NOMO-1 treated with dmso at 0.1 percent for 144 hours (cell line): Measurements from ENCODE around the gene CDHR4.
"Not testable (repeated sequence)": the region's sequence is repeated elsewhere in the genome, so short reads cannot be mapped to it uniquely, and the experiment has no call there.

Source experiments
- DNase-seq: peaks from one replicate; lab custom pipeline; 2025; ENCODE audit not compliant: unreplicated experiment; lab: John Stamatoyannopoulos, UW

The CDHR4 gene, protein sequence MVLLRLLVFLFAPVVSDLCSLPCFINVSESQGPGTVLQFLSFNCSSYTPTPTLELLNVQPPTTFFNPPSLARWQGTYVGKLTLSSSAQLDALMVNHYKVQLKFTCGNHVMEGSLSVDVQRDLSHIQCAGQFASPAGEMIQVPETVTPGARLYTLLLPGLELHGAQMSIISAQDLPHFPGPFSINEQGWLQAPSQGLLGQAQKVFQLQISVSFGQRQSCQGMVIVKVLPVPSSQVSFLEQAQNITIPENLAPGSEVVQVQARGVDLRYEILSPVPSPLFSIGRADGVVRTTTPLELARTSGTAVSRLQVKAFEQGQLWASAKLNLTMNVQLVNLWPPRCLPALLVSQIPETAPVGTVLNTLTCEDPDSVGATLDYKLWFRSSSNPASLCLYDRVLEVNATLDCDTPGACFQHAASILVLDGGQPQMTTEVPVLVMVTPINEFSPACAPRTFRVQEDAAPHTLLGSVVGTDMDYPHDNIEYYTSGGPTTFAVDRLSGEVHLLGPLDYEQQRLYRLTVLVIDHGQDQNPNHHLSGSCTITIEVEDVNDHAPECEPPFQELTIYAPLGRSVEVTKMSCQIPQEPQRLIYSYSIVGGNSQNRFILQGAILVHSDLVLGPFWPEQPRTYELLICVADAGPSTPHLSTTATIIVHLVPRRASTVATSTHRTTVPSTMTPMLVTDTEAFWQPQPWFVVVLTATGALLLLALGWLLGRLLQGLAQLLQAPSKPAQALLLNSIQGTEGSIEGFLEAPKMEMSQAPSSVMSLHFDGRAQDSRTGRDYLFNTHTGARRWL

DNA sequence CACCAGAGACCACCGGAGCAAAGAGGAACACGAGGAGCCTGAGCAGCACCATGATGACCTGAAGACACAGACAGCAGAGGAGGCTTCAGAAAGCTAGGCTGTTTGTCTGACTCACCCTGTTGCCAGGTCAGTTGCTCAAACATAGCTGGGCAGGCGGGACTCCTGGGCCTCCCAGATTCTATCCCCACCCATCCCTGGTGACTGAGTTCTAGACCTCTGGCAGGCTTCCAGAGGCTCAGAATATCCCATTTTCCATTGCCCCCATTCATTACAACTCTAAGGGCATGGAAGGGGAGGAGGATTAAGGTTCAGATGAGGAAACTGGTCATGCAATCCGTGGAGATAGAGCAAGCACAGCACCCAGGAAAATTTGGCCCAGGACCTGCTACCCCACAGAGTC is at the start of gene CDHR4:
Gene CDHR4 (minus strand): TSS at position 113 of the 400 bp plus-strand sequence. CDS start 61 bp downstream, at position 52.
- no peak for DNase-seq

DNA sequence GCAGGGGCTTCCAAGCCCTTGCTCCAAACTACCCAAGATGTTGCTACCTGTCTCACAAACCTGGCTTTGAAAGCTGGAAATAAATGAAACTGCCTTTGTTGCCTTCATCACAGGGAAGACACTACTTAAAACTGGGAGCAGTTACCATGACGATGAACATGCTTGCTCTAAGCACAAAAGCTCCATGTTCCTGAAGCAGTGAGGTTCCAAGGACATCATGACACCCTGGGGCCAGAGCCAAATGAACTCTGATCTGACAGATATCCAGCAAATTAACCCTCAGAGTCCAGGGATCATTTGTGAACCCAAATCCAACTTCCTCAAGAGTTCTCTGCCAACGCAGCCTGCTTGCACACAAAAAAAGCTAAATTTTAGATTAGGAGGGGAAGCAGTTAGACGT is 46.0 kb upstream of the CDHR4 start:
- DNase-seq, result no peak

DNA sequence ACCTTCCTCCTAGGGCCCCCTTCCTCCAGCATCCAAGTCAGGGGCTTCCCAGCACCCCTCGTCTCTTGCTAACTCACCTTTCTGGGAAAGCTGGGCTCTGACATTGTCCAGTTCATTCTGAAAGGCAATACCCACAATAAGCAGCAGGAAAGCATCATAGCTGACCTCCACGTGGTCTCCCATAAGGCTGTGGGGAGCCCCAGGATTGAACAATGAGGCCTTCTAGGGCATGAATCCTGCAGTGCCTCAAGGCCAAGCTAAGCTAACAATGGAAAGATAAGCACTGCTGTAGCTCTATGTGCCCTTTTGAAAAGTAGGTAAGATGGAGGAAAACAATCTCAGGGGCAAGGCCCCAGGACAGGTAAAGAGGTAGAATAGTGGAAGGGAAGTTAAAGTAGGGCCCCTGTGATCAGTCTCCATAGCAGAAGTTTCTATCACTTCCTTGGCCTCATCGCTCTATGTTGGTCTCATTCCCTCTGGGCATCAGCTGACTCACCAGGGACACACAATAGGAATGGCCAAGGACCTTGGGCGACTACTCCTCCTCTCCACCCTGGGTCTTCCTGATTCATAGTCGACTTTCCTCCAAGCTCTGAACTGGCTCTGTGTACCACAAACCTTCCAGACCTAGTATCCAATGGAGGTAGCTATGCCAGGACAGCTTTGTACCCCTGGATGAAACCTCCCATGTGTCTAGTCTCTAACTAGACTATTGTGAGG is 45.0 kb upstream of the CDHR4 start:
- DNase-seq, result no peak

DNA sequence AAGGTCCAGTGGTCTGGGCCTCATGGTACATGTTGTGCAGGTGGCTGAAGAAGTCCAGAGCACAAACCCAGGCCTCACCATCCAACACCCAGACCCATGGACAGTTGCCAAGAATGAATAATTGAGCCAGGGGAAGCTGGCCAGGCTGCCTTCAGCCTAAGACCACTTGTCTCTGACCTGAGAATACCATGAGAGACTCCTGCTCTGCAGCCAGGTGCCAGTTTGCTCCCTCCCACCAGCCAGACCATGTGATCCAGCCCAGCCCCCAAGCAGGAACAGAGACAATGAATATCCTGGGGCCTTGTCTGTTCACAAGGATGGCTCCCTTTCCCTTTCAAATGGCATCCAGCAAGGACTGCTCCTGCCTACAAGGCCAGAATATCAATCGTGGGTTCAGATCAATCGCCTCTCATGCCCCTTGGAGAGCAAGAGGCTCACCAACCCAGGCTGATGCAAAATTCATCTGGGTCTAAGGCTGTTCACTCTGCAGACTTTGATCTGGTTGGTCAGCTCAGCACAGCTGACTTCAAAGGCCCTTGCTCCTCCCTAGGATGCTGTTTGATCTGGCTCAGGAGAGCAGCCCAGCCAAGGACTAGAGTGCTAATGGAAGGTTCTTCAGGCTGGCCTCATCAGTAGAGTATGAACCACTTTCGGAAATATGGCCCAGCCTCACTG is 43.3 kb upstream of the CDHR4 start:
- DNase-seq, result no peak

DNA sequence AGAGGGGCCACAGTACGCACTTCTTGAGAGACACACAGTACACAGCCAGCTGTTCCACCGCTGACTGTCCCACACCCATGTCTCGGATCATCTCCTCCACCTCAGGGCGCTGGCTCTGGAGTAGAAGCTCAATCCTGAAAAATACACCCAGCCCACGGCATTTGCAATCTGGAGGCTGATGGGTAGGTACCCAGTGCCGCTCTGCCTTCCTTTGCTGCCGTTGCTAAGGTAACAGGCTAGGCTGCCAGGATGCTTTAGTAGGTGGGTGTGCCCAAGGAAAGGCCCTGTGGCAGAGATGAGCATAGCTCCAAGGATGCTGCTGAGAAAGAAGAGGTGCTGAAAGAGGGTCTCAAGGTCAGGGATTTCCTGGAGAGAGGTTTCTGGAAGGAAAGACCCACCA is 42.1 kb upstream of the CDHR4 start:
- DNase-seq, result no peak

DNA sequence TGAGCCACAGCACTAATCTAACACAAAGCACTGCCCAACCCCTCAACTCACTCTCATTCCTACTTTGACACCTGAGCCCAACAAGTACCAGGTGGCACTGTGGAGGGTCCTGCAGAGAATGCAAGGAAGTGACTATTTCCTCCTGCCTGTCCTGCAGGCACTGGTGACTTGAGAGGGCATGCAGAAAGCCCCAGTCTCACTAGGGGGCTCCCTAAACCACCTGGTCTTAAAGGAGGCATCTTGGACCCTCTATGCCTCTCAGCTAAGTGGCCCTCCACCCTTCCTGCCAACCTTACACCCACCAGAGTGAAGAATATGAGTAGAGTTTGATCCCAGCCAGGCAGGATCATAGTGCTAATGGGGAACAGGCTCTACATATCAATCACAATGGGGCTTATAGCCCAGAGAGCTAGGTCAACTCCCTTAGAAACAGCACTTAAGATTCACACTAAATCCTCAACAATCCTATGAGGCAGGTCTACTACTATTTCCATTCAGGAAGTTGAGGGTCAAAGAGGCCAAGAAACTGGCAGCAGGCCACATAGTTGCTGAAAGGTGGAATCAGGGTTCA is 41.5 kb upstream of the CDHR4 start:
- DNase-seq, result no peak

DNA sequence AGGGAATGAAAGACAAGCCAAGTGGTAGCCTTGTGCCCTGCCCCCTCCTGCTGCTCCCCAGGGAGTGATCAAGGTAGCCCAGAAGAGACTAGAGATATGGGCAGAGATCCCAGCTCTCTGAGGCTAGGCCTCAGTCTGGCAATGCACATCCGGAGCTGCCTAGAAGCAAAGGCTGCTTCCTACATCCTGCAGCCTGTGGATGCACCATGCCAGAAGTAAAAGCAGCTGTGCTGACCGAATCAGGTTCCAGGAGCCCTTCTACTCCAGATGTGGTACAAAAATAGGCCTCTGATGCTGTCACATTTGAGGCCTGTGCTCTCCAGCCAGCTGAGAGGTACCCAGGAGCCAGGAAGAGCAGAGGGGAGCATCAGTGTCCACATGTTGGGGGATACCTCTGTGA is 40.7 kb upstream of the CDHR4 start:
- no peak for DNase-seq

DNA sequence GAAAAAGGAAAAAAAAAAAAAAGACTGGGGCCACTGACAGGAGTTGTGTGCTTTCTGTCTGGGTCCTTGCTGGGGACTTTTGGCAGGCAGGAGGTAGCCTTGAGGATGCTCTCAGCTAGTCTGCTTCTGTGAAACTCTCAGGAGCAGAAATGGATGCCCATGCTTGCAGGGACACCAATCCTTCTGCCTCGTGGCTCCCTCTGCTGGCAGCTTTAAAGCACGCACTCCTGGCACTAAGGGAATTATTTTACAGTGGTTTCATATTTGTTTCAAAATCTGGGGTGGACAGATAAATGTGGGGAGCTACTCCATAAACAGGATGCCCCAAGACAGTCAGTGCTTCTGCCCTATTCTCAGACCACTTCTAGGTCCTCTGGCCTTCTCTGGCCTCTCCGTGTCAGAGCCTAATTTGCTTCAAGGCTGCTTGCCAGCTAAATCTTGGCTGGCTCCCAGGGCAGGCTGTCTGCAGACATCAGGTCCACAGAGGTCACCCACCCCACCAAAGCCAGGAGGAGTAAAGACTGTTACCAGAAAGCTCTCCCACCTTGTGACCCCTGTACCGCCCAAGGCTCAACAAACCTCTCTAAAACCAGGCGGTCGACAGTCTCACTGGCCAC is 39.6 kb upstream of the CDHR4 start:
- DNase-seq, result peak; percentile 61

DNA sequence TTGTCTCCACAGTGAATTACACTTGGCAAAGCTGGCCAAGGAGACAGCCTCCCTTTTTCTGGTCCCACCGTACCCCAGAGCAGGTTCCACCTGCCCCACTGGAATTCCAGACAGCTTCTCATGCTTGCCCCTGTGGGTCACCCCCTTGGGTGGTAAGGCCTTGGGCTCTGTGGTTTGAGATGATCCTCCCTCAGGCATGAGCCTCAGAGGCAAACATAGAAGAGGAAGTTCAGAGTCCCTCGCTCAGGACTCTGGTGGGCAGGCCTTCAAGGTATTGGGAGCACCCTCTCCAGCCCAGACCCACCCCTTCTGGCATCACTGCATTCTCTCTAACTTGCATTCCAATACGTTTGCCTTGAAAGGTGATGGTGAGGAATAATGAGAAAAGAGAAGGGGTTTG is 31.7 kb upstream of the CDHR4 start:
- DNase-seq, result no peak

DNA sequence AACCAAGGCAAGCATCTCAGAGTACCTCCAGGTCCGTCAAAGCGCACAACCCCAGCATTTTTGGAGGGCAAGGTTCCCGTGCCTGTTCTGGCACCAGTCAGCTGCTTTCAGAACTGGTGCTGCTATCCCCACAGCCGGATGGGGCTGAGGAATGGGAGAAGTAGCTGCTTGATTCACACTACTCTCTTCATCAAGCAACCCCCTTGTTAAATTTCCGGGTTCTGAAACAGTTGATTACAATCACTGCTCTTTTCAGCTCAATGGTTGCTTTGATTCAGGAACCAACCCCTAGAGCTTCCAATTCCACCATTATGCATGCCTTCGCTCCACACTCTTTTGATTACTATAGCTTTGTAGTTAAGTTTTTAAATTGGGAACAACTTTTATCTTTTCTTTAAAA is 26.3 kb upstream of the CDHR4 start:
- no peak for DNase-seq

DNA sequence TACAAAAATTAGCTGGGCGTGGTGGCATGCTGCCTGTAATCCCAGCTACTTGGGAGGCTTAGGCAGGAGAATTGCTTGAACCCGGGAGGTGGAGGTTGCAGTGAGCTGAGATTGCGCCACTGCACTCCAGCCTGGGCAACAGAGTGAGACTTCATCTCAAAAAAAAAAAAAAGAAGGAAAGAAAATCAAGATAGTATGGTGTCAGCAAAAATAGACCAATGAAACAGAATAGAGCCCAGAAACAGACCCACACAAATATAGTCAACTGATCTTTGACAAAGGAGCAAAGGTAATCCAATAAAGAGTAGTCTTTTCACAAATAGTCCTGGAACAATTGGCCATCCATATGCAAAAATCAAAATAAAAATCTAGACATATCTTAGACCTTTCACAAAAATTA is 23.5 kb upstream of the CDHR4 start:
- DNase-seq, result not testable (repeated sequence)

DNA sequence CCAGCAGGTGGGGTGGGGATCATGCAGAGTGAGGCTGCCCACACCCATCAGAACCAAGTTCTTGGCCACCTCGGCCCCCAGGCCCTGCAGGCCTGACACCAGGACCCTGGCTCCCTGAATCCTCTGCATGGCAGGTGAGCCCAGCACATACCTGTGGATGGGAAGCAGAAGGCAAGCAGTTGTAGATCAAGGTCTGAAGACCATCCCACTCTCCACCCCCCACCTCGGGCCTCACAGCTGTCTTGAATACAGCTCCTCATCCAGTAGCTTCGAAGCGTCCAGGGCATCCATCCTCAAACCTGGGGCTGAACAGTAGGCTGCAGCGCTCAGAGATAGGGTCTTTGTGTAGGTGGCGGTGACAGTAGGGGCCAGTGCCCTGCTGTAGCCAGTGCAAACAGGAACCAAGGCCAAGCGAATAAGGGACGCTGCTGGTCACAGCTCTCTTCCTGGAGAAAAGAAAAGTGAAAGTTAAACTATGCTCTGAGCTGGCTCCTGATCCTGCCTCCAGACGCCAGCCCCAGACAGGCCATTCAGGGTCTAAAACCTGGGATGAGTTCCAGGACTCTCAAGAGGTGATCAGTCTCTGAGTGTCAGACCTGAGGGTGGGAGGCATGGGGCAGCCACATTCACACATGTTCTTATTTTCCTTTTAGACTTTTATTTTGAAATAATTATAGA is 14.0 kb upstream of the CDHR4 start, which contains the start of gene UBA7:
Gene UBA7 (minus strand): TSS at position 457 of the 678 bp plus-strand sequence. CDS start 166 bp downstream, at position 291.
- DNase-seq, result peak; percentile 58

DNA sequence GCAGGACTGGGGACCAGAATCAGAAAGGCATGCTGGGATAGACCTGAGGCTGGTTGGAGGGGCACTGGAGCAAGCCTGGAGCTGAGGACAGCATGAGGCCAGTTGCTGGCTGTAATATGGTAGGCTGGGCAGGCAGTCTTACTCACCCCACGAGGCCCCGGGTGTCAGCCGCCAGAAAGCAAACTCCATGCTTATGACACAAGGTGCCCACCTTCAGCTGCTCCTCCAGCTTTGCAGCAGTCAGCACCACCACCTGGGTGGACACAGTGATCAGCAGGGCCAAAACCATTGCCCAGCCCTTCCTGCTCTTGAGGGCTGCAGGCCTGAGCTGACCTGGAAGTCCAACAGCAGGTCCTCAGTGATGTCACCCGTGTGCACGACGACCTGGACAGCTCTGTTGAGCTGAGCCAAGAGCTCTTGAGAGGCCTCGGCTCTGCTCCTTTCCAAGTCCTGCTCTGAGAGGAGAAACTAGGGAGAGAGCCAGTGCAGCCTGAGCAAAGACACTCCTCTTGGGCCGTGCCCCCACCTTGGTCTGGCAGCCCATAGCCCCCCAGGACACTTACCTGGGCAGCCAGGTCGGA is 13.3 kb upstream of the CDHR4 start:
- no peak for DNase-seq

DNA sequence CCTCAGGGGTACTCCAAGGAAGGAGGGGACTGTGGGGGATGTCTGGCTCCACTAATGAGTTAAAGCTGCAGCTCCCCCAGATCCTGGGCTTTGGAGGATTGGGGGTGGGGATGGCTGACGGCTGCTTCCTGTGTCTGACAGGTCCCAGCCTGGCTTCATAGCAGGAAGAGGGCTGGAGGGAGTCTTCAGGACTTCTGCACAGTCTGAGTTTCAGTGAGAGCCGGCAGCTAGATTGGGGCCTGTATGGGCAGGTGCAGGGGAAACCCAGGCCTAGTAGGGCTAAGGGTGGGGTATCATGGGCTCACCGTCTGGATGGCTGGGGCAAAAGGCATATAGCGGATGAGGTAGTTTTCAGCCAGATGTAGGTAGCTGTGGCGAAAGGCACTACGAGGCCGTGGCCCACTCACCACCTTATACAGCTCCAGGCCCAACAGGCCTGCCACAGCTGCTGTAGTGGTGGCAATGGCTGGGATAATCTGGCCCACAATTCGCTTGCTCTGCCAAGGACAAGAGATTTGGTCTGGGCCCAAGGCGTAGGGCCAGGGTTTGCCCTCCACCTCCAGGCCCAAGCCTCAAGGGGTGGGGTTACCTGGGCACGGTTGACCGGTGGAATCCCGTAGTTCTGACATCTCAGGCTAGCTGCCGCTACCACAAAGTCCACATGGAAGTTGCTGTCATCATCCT is 7.9 kb upstream of the CDHR4 start:
- no peak for DNase-seq

DNA sequence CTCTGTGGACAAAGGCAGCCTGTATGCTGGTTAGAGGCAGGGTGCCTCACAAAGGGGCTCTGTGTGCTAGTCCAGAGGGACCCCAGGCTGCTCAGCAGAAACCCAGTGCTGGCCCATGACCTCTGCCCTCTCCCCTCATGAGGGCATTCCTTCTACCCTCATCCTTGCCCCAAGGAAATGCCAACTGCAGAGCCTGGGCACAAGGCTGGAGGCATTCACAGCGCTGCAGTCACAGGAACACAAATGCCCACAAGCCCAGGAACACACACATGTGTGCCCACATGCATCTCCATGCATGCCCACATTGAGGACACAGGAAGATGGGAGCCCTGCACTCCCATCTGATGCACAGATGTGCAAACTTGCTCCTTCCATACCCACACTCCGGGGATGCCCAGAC is 7.2 kb upstream of the CDHR4 start:
- no peak for DNase-seq

DNA sequence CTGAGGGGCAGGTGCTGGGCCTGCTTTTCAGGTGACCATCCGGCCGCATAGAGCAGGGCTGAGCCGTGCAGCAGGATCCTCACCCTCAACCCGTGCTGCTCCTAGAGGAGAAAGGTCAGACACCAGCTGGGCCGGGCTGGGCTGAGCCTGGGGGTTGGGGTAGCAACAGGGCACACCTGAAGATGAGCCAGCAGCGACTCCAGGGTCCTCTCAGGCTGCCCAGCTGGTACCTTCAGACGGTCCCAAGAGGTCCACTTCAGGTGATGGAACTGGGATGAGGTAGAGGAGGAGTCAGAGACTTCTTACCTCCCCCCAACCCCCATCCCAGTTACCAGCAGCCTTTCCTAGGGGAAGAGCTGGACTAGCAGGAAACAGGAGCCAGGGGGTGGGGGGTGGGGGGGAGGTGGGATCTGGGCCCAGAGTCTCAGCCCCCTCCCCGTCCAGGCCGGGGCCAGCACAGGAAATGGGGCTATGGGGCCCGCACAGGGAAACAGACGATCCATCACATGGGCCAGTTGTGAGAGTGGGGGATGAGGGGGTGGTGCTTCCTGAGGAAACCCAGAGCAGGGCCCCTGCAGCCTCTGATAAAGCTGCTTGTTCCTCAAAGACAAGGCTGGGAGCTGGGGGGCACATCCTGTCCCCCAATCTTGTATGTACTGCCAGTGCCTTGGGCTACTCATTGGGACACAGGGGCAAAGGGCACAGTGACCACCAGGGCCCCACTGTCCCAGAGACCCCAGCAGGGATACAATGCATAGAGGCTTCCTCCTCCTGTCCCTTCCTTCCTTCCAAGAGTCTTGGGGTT is 6.4 kb upstream of the CDHR4 start:
- DNase-seq, result peak; percentile 44

DNA sequence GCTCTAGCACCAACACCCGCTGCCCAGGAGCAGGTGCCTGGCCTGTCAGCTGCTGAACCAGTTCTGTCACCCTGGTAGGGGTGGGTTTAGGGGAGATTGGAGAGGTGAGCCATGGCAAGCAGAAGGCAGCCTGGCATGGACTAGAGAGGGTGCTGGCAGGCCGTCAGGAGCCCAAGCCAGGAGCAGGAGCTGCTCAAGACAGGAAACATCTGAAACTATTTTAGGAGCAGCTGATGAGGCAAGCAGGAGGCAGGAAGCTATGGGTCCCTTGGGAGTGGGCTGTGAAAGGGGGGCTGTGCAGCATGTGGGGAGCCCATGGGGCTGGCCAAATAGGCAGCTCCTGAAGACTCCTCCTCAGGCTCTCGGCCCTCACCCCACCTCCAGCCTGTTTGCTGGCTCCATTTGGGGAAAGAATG is 5.7 kb upstream of the CDHR4 start:
- DNase-seq, result peak; percentile 60
